Vagina (tissue), 2 donors: ENCODE data around the gene SLC25A10. TPM values are rescaled to one million over a fixed set of nuclear protein-coding genes. Genes with fewer than 3 reads are reported as not detected.
A peak's percentile ranks its signal among the peaks of the same experiment; 100 is the strongest.

Source experiments
- DNase-seq, 2 donors: peaks; one replicate each; pipeline ENCODE4 v3.0.0-alpha.2; 2017; ENCODE audit errors: extremely low spot score in 2 of 2
- H3K27ac ChIP-seq: fragments of 200-600 bp; sonication (generic); one replicate; pipeline ENCODE4 v1.5.1; 2019
- H3K27me3 ChIP-seq: fragments of 200-600 bp; sonication (generic); one replicate; pipeline ENCODE4 v1.5.1; 2019
- H3K36me3 ChIP-seq, 2 donors: fragments of 200-600 bp; sonication (generic); one replicate each; pipeline ENCODE4 v1.5.1; 2017 to 2019
- H3K4me1 ChIP-seq: fragments of 200-600 bp; sonication (generic); one replicate; pipeline ENCODE4 v1.5.1; 2019
- H3K4me3 ChIP-seq, 2 donors: fragments of 200-600 bp; sonication (generic); 1 replicate in 1 of 2; 2 replicates in 1 of 2; pipeline ENCODE4 v1.5.1; 2016 to 2019
- H3K9me3 ChIP-seq: fragments of 200-600 bp; sonication (generic); one replicate; pipeline ENCODE4 v1.5.1; 2019
- CTCF ChIP-seq, 3 experiments: fragments of 450-650 bp in 2 of 3; fragments of 200-600 bp in 1 of 3; sonication (generic) in 1 of 3; IDR thresholded peaks; one replicate each; pipeline ENCODE4 v1.5.1; 2017 to 2019; ENCODE audit warnings: antibody characterized with exemption in 3 of 3, mild to moderate bottlenecking in 2 of 3, moderate library complexity in 2 of 3
- POLR2A ChIP-seq, 2 donors: fragments of 450-650 bp; IDR thresholded peaks; one replicate each; pipeline ENCODE4 v1.6.1; 2017; ENCODE audit warnings: antibody characterized with exemption in 2 of 2, mild to moderate bottlenecking in 2 of 2, moderate library complexity in 2 of 2
- POLR2AphosphoS5 ChIP-seq, 2 donors: sonication (generic); formaldehyde crosslinking; IDR thresholded peaks; one replicate each; pipeline ENCODE4 v1.9.0; 2017; ENCODE audit warnings: antibody characterized with exemption in 2 of 2, mild to moderate bottlenecking in 2 of 2, low read depth in 1 of 2; ENCODE audit not compliant: insufficient read depth in 1 of 2
- intact Hi-C: fragments of 100-400 bp; cut with DNase I; formaldehyde crosslinking; loops from one replicate; pipeline ENCODE4 v1.15.1; 2023
- total RNA-seq: library from RNA; depleted of rRNA; stranded (reverse); fragments of >200 nt; gene quantifications from one replicate; pipeline ENCODE4 v1.2.3, GENCODE V29; 2016

SLC25A10 gene
- total RNA-seq, 1 donor from 2014 or later = 2.9 TPM

- H3K4me3 ChIP-seq = no peak overlapping the region
- TF ChIP-seq POLR2AphosphoS5 (IDR thresholded peaks at IDR 0.05; ENCODE audit: insufficient read depth in 1 of 2, low read depth in 1 of 2) (no peak), CTCF (IDR thresholded peaks at IDR 0.05) (no peak), POLR2A (IDR thresholded peaks at IDR 0.05) (no peak)
- H3K4me1 ChIP-seq = peaks cover 17% of the 10 kb centered on the region
- DNase-seq = no peak
- H3K27ac ChIP-seq = no peak overlapping the region
- intact Hi-C loops = no loop called here
- H3K27me3 ChIP-seq = no peaks in the 10 kb centered on the region
- H3K36me3 ChIP-seq = peaks cover 0 to 77% of the 10 kb centered on the region in 2 donors
- H3K9me3 ChIP-seq = no peaks in the 10 kb centered on the region
Measured at GRCh38 chr17:81697261-81698044, 14.6 kb upstream of the SLC25A10 start.

- Histone ChIP-seq H3K9me3 (no peaks in the 10 kb centered on the region), H3K4me1 (peaks cover 34% of the 10 kb centered on the region), H3K4me3 (no peak overlapping the region), H3K36me3 (peaks cover 0 to 49% of the 10 kb centered on the region in 2 donors), H3K27me3 (no peaks in the 10 kb centered on the region), H3K27ac (no peak overlapping the region)
- no peak for DNase-seq
- TF ChIP-seq POLR2A (IDR thresholded peaks at IDR 0.05) (no peak), POLR2AphosphoS5 (IDR thresholded peaks at IDR 0.05; ENCODE audit: insufficient read depth in 1 of 2, low read depth in 1 of 2) (no peak), CTCF (IDR thresholded peaks at IDR 0.05) (no peak)
- intact Hi-C loops = no loop called here
Measured at GRCh38 chr17:81700353-81701287, 11.5 kb upstream of the SLC25A10 start.

GRCh38 chr17:81701288-81702071 is 10.6 kb upstream of the SLC25A10 start:
- H3K27ac ChIP-seq = no peak overlapping the region
- no peak for DNase-seq
- H3K4me3 ChIP-seq = peak overlapping the region in 1 of 2 donors; percentile 80
- intact Hi-C loops = no loop called here
- peaks cover 34% of the 10 kb centered on the region for H3K4me1 ChIP-seq
- peaks cover 0 to 40% of the 10 kb centered on the region in 2 donors for H3K36me3 ChIP-seq
- TF ChIP-seq POLR2A (IDR thresholded peaks at IDR 0.05) (no peak), CTCF (IDR thresholded peaks at IDR 0.05) (no peak), POLR2AphosphoS5 (IDR thresholded peaks at IDR 0.05; ENCODE audit: insufficient read depth in 1 of 2, low read depth in 1 of 2) (no peak)
- no peaks in the 10 kb centered on the region for H3K27me3 ChIP-seq
- no peaks in the 10 kb centered on the region for H3K9me3 ChIP-seq

- Histone ChIP-seq H3K27me3 (no peaks in the 10 kb centered on the region), H3K27ac (peak within 1 kb of the TSS; percentile 83), H3K4me1 (peaks cover 34% of the 10 kb centered on the region), H3K4me3 (peak within 1 kb of the TSS; percentile 80 to 96), H3K36me3 (peaks cover 0 to 41% of the 10 kb centered on the region in 2 donors), H3K9me3 (no peaks in the 10 kb centered on the region)
- no peak for DNase-seq
- intact Hi-C loops = no loop called here
- TF ChIP-seq POLR2AphosphoS5 (IDR thresholded peaks at IDR 0.05; ENCODE audit: insufficient read depth in 1 of 2, low read depth in 1 of 2) (peak; percentile 96 to 98), CTCF (IDR thresholded peaks at IDR 0.05) (peak in 2 of 3 experiments; percentile 32 to 35), POLR2A (IDR thresholded peaks at IDR 0.05) (peak in 1 of 2 donors; percentile 66)
Measured at GRCh38 chr17:81702934-81703746, 8.9 kb upstream of the SLC25A10 start, which contains the start of gene MRPL12. Gene MRPL12, plus strand, starts transcription at chr17:81703367. Its CDS starts 135 bp downstream, at chr17:81703502.
